GM19025 (cell line): ENCODE data around the gene NMNAT2.
"Not testable (repeated sequence)": the region's sequence is repeated elsewhere in the genome, so short reads cannot be mapped to it uniquely, and the experiment has no call there.

Experiments
- ATAC-seq: cut with Tn5 transposase; IDR thresholded peaks from one replicate; pipeline ENCODE4 v1.9.1; 2021; ENCODE audit warnings: mild to moderate bottlenecking, low read depth, moderate library complexity; ENCODE audit not compliant: unreplicated experiment

NMNAT2 gene

DNA sequence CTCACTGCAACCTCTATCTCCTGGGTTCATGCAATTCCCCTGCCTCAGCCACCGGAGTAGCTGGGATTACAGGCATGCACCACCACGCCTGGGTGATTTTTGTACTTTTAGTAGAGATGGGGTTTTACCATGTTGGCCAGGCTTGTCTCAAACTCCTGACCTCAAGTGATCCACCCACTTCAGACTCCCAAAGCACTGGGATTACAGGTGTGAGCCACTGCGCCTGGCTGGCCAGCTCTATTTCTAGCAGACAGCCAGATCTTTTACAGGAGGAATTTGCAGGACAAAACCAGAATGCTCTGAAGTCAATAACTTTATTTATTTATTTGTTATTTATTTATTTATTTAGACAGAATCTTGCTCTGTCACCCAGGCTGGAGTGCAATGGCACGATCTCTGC is 144.2 kb downstream of the NMNAT2 start:
- not testable (repeated sequence) for ATAC-seq

DNA sequence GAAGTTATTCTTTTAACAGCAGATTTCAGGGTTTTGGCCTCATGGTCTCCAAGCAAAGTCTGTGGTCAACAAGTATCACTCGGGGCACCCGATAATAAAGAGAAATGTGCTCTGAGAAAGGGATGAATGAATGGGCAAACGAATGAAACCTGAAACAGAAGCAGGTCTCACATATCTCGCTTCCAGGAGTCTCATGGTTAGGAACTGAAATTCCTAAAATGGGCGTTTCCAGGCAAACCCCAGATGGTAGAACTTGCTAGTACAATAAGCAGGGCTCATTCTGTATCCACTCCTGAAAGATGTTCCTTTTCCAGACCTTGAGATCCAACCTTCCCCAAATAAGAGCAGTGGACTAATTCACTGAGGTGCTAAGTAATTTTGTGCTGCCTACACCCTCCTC is 144.9 kb downstream of the NMNAT2 start:
- no peak for ATAC-seq

DNA sequence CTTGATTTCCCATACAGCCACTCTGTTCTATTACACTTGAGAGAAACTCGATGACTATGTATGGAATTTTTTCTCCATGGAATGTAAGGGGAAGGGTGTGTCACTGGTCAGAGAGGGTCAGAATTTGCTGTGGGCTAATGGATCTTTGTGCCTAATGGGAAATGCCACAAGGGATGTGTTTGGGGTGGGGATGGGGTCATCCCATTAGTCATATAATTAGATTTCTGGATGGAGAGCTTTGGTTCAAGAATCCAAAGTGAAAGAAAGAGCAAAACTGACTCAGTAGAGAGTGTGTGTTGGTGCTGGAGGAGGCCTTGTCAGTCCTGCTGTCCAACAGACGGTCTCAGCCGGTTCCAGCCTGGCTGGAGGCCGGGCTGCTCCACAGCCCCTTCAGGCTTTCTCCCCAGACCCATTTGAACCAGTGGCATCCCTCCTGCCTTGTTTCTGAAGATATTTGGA is 145.8 kb downstream of the NMNAT2 start:
- ATAC-seq: no peak

DNA sequence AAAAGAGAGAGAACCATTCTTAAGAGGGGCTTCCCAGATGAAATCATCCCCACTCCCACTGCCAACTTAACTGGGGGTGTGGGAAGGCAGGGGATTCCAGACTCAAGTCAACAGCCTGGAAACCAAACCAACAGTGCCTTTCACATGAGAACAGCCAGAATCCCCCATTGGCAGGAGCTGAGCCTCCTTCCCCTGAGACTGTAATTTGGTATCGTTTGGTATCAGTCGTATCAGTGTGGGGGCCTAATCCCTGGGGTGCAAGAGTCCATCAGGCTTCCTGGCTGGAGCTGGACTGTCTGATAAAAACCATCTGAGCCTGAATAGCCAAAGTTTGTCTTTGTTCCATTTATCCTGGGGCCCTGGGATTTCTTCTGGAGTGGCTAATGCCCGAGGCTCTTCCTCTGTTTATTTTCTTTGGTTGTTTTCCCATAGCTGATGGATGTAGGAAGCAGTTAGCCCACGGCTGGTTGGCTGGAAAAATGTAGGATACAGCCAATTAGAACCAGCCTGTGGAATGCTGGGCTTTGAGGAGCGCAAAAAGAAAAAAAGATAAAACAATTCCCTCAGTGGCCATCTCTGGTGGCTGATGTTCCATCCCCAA is 147.5 kb downstream of the NMNAT2 start:
- ATAC-seq: no peak

DNA sequence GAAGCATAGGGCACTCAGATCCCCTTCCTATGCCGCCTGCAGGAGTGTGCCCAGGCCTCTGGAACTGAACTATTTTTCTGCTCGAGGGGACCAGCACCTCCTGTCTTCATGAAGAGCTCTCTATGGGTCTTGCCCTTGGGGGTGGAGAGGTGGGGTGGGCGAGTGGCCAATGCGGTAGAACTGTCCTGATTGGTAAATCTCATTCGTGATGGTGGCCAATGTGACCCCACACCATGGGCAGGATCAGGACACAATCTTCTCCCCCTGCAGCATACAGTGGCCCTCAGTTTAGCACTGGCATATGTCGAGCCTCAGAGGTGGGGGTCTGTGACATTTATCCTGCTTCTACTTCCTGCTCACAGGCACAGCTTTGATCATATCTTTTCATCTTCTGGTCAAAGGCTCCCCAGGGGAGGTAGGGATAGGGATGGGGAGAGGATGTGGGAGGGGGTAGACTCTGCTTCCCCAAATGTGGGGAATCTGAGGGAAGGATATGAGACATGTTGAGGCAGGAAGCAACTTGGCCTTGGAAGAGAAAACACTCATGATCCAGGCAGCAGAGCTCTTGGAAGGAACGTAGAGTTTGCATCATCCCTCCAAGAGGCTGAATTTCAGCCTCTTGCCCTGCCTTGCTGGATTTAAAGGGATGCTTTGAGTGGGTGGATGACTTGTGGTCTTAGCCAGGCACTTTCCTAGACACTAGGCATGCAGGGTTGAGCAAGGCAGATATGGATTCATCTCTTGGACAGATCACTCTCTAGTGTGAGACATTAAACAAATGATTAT is 150.3 kb downstream of the NMNAT2 start:
- no peak for ATAC-seq

DNA sequence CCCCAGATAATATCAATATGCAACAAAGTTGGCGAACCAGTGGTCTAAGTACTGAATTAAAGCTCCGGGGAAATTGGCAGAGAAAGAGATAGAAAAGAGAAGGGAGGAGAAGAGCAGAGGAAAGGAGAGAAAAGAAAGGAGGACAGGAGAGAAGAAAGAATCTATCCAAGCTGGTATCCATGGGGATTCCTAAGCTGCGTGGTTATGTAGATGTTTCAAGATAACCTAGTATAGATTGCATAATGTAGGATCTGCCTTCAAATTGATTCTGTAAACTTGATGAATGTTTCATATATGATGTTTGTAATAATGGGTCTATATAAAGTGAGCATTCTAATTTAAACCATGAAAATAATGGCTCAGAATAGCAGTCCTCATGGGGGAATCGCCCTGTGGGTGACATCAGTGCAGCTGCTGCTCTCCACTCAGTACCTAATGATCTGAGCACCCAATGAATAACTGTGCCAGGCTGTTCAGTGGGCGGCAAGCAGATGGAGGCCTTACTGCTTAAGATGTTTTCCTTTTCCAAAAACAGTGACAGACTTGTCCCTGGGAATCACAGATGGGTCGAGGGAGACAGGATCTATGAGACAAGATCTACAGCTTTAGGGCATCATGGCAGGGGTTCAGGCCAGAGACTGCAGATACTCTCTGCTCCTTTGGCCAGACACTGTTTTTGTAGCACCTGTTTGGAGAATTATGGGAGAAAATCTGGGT is 154.1 kb downstream of the NMNAT2 start:
- no peak for ATAC-seq

DNA sequence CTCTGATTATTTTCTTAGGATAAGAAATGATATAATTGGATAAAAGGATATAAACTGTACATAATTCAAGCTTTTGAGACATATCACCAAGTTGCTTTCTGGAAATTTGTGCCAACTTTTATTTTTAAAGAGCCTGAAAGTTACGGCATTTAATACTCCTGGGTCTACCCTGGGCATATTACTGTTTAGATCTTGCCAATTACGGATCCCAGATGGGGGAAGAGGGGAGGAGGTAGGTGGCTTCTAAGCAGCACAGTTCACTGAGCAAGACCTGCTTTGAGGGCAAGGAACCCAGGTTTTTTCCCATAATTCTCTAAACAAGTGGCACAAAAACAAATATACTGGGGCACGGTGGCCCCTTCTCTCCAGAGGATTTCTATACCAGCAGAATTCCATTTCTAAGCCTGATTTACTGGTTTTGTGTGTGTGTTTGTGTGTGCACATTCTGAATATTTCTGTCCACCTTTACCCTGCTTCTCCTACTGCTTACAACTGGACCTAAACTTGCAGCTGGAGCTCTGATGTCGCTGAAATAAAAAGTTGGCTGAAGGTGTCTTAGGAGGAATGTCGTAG is 155.5 kb downstream of the NMNAT2 start:
- ATAC-seq: no peak

DNA sequence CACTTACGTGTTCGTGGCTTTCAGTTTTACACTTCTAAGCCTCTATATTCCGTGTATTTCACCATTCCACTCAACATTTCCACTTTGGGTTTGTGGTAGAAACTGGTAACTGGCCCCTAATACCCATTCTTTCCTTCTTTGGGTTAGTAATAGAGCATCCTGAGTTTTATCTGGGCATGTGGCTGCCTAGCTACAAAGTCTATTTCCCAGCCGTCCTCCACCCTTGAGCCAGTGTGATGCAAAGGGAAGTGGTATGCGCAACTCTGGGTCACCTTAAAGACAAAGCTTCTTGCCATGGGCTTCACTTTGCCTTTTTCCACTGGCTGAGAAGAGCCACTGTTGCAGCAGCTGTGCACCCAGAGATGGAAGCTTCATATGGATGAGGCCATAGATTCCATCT is 158.3 kb downstream of the NMNAT2 start:
- ATAC-seq: no peak

DNA sequence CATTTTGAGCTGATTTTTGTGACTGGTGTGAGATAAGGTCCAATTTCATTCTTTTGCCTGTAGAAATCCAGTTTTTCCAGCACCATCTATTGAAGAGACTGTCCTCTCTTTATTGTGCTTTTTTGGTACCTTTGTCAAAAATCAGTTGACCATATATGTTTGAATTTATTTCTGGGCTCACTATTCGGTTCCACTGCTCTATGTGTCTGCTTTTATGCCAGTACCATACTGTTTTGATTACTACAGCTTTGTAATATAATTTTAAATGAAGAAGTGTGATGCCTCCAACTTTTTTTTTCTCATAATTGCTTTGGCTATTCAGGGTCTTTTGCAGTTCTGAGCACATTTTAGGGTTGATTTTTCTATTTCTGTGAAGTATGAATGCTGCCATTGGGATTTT is 163.1 kb downstream of the NMNAT2 start:
- ATAC-seq: no peak

DNA sequence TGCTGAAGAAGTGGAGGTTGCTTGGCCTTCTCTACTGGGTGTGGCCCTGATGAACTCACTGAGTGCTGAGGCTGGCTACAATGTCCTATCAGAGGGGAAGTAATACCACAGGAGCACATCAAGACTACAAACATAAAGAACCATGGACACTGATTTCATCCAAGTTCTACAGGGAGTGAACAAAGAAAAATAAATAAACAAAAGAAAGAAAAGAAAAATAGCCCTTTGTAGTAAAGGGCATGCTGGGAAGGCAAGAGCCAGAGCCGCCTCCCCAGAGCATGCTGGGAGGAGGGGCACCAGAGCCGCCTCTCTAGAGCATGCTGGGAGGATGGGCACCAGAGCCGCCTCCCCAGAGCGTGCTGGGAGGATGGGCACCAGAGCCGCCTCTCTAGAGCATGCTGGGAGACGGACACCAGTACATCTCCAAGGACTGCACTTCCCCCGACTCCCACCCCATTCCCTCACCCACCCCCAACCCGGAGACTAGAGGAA is 166.2 kb downstream of the NMNAT2 start:
- ATAC-seq: no peak

DNA sequence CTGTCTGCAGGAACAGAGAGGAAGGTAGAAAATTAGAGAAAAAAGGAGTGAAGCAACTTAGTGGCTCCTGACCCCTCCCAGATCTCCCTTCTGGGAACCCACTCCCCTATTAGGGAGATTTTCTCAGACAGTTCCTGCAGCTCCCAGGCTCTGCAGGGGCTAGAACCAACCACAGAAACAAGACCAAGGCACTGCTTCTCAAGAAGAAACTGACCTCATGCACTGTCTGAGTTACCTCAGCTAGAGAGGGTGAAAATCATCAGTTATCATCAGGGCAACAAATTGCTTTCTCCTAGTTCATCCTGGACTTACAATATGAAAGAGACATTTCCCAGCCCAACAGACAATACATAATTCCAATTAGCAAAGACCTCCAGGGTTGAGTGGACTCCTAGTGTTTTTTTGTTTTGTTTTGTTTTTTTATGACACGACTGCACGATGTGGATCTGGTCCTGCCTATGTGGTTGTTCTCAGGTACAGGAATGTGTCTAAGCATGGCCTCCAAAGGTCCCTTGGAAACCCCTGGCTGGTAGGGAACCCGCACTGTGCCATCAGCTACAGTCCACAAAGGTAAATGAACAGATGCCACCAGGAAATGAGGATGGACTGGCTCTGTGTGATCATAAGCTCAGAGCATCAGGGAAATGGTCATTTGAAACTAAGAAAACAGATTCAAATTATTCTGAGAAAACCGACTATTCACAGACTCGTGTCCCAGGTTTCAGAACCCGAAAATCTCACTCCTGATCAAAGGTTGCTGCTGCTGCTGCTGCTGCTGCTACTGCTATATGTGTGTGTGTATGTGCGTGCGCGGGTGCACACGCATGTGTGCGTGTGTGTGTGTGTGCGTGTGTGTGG is 166.8 kb downstream of the NMNAT2 start:
- no peak for ATAC-seq

DNA sequence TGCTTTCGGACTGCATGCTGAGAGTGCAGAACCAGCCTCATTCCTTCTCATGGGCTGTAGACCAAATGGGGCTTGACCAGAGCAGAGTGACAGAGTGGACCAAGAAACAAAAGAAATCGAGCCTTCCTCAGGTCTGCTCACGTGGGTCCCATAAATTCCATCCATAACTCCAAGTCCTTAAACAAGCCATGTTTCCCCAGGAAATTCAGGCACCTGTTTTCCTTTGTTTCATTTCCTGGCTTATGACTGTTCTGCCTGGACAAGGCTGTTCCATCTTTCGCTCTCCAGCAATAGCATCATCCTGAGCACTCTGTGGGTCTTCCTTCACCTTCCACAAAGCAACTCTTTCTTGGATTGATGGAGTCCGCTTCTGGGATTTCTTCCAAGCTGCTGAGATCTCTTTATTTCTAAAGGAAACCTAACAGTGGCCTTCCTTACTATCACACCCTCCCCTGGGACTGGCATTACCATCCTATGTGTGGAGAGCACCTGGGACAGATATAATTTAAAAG is 168.2 kb downstream of the NMNAT2 start:
- ATAC-seq: no peak

DNA sequence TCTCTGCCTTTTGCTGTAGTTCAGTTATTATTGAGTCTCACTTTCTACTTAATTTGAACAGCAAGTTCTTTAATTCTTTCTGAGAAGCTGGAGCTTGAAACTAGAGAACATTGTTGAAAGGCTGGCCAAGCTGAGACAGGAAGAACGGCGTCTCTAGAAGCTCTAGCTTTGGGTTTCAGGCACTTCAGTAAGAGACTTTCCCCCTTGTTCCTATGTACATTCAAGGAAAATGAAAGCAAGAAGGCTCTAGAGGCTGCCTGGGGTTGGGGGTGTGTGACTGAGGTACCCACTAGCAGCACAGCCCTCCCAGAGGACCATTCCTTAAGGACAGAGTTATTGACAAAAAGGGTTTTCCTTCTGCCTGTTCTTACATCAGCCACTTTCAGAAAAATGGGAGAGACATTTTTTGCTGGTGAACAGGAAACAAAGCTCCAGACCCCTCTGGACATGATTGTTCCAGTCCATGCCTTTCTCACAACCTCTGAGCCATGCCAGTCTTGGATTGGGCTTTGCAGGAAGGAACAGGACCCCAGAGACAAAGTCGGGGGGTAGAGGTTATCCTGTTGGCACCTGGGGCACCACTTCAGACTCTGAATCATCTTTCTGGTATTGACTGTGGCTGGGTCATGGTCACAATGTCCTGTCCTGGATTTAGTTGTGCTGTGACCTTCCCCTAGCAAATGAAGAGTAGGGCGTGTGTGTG is 169.0 kb downstream of the NMNAT2 start:
- no peak for ATAC-seq

DNA sequence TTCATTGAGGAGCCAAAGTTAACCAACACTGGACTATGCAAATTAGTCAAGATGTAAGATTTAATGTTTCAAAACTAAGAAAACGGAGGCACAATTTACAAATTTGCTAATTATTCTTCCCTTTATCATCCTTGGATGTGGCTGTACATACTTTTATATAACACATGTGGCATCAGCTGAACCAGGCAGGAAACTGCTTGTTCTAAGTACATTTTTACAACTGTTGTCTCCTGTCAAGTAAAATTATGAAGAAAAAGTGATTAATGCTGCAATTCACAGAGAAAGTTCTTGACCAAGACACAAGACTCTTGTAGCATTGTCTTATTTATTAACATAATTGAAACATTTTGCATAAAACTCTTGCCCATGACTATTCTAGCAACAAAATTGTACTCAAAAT is 170.2 kb downstream of the NMNAT2 start:
- ATAC-seq: no peak

DNA sequence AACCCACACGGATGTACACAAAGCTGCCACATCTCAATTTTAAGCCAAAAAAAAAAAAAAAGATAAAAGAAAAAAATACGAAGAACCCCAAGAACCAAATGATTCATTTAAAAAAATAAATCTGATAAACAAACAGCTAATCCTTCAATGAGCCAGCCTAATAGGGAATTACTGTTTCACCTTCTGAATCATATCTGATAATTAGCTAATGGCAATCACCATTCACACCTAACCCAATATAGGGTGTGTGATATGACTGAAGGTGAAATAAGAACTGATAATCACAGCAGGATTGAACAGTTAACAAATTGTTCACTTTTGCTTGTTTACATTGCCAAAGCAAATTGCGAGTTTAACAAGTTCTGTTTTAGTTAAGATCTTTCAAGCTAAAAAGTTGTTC is 170.7 kb downstream of the NMNAT2 start:
- ATAC-seq: no peak

DNA sequence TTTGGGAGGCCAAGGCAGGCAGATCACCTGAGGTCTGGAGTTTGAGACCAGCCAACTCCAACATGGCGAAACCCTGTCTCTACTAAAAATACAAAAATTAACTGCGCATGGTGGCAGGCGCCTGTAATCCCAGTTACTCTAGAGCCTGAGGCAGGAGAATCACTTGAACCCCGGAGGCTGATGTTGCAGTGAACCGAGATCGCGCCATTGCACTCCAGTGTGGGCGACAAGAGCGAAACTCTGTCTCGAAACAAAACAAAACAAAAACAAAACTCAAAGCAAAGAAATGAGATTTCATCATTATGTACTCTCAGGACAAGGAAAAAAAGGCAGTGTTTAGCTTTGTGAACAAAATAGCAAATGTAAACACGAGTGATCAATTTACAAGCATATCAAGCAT is 171.1 kb downstream of the NMNAT2 start:
- ATAC-seq: no peak

DNA sequence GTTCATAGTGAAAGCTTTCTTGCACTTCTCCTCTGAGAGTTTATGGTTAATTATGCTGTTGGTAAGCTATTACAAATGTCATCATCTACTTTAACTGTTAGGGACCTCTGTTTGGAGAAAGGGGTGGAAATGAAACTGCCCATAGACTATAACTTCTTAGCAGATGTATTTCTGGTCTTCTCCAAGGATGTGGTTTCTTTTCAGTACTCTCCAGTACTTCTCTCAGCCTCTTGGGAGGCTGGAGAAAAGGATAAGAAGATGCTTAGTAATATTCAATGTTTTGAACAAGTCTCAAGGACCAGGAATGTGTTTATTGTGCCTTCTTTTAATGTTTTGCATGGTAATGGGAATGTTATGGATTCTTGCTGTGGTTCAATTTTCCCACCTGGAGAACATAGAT is 171.7 kb downstream of the NMNAT2 start:
- no peak for ATAC-seq

DNA sequence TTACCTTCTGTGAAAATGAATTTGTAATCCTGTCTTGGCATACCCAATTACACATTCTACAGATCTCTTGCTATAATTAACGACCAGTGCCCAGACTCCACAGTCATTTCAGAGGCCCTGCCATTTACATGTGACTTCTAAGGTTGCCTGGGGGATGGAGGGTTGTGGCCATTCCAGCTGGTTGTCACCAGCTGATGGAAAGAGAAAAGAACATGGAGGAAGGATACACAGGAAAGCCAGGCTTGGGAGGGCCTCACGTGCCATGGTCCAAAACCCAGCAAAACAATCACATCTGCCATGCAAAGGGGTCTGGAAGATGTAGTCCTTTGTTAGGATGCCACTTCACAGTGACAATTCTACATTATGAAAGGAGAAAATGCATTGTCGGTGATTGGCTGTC is 172.8 kb downstream of the NMNAT2 start:
- no peak for ATAC-seq

DNA sequence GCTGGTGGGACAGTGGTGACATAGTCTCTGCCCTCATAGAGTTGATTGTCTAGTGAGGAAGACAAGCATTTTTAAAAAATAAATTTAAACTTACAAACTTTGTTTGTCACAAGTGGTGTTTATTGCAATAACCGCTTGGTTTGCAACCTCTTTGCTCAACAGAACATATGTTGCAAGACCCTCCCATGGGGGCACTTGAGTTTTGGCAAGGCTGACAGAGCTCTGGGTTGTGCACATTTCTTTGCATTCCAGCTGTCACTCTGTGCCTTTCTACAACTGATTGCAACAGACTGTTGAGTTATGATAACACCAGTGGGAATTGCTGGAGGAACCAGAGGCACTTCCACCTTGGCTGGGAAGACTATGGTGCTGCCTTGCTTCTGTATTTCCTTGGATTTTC is 173.7 kb downstream of the NMNAT2 start:
- no peak for ATAC-seq
